Neuronal stem cell (in vitro differentiated cells): ENCODE results near the gene PLEKHA6.
"Not testable (repeated sequence)": the region's sequence is repeated elsewhere in the genome, so short reads cannot be mapped to it uniquely, and the experiment has no call there.

Experiments used
- DNase-seq: peaks from one replicate; pipeline ENCODE4 v3.0.0-alpha.2; 2013; ENCODE audit warnings: low spot score
- H2AFZ ChIP-seq: one replicate; pipeline ENCODE4 v1.6.1; 2013; ENCODE audit warnings: mild to moderate bottlenecking, low read length, inconsistent platforms
- H2AK5ac ChIP-seq: 2 replicates; pipeline ENCODE4 v1.6.1; 2013; ENCODE audit warnings: low read depth, mild to moderate bottlenecking, inconsistent platforms, low read length, moderate library complexity, mixed read lengths
- H2BK120ac ChIP-seq: 2 replicates; pipeline ENCODE4 v1.6.1; 2013; ENCODE audit warnings: low read depth, mild to moderate bottlenecking, inconsistent platforms, low read length, moderate library complexity, mixed read lengths
- H2BK12ac ChIP-seq: one replicate; pipeline ENCODE4 v1.6.1; 2013; ENCODE audit warnings: low read length, inconsistent platforms
- H2BK15ac ChIP-seq: 2 replicates; pipeline ENCODE4 v1.6.1; 2013; ENCODE audit warnings: mild to moderate bottlenecking, low read length, inconsistent platforms, mixed read lengths
- H2BK5ac ChIP-seq: one replicate; pipeline ENCODE4 v1.6.1; 2013; ENCODE audit warnings: inconsistent platforms, mild to moderate bottlenecking, low read length, moderate library complexity
- H3K14ac ChIP-seq: one replicate; pipeline ENCODE4 v1.6.1; 2013; ENCODE audit warnings: low read length, inconsistent platforms
- H3K18ac ChIP-seq: 2 replicates; pipeline ENCODE4 v1.6.1; 2013; ENCODE audit warnings: low read length, inconsistent platforms
- H3K23ac ChIP-seq: 2 replicates; pipeline ENCODE4 v1.6.1; 2013; ENCODE audit warnings: low read depth, mild to moderate bottlenecking, mixed read lengths, low read length, inconsistent platforms; ENCODE audit not compliant: poor library complexity
- H3K27ac ChIP-seq: replicated peaks from 3 replicates; pipeline ENCODE4 v1.5.1; 2013; ENCODE audit warnings: low read length, inconsistent platforms
- H3K27me3 ChIP-seq, 3 experiments: 2 replicates each; pipeline ENCODE4 v1.6.1; 2013; ENCODE audit warnings: low read length in 3 of 3, mild to moderate bottlenecking in 2 of 3, inconsistent platforms in 1 of 3, low read depth in 1 of 3, mixed read lengths in 1 of 3, moderate library complexity in 1 of 3; ENCODE audit not compliant: control insufficient read depth in 3 of 3, insufficient read depth in 3 of 3
- H3K36me3 ChIP-seq, 2 donors: replicated peaks in 1 of 2; 2 replicates each; pipeline ENCODE4 v1.6.1; 2013; ENCODE audit warnings: low read length in 2 of 2; ENCODE audit not compliant: control insufficient read depth in 2 of 2, insufficient read depth in 2 of 2
- H3K4ac ChIP-seq: 2 replicates; pipeline ENCODE4 v1.6.1; 2013; ENCODE audit warnings: inconsistent platforms, mild to moderate bottlenecking, low read length, moderate library complexity
- H3K4me1 ChIP-seq, 2 donors: 1 replicate in 1 of 2; 2 replicates in 1 of 2; pipeline ENCODE4 v1.6.1; 2013; ENCODE audit warnings: low read length in 2 of 2, low read depth in 1 of 2; ENCODE audit not compliant: control insufficient read depth in 2 of 2, insufficient read depth in 1 of 2
- H3K4me2 ChIP-seq: one replicate; pipeline ENCODE4 v1.6.1; 2013; ENCODE audit warnings: mild to moderate bottlenecking, low read length, inconsistent platforms; ENCODE audit not compliant: insufficient read depth, poor library complexity, severe bottlenecking
- H3K4me3 ChIP-seq, 2 donors: 2 replicates each; pipeline ENCODE4 v1.5.1; 2013; ENCODE audit warnings: low read length in 2 of 2, mild to moderate bottlenecking in 2 of 2, inconsistent platforms in 1 of 2, moderate library complexity in 1 of 2
- H3K79me1 ChIP-seq: one replicate; pipeline ENCODE4 v1.6.1; 2013; ENCODE audit warnings: low read depth, mild to moderate bottlenecking, inconsistent platforms, low read length, moderate library complexity
- H3K9ac ChIP-seq: one replicate; pipeline ENCODE4 v1.6.1; 2013; ENCODE audit warnings: mild to moderate bottlenecking, low read depth, low read length, inconsistent platforms; ENCODE audit not compliant: poor library complexity
- H3K9me3 ChIP-seq, 2 donors: replicated peaks in 1 of 2; 2 replicates each; pipeline versions ENCODE3 to v1.6.1; 2013; ENCODE audit warnings: low read length in 2 of 2, mild to moderate bottlenecking in 2 of 2, inconsistent platforms in 1 of 2, low read depth in 1 of 2, mixed read lengths in 1 of 2, moderate library complexity in 1 of 2; ENCODE audit not compliant: control insufficient read depth in 2 of 2, insufficient read depth in 1 of 2
- H4K8ac ChIP-seq: one replicate; pipeline ENCODE4 v1.6.1; 2013; ENCODE audit warnings: low read depth, mild to moderate bottlenecking, inconsistent platforms, low read length, moderate library complexity
- H4K91ac ChIP-seq: one replicate; pipeline ENCODE4 v1.6.1; 2013; ENCODE audit warnings: low read length, low read depth, mild to moderate bottlenecking, inconsistent platforms; ENCODE audit not compliant: poor library complexity
- WGBS, 2 donors: extraction: QIAGEN DNeasy Blood & Tissue Kit; methylation state at CpG; one replicate each; pipeline ENCODE4 v1.1.7; 2013; ENCODE audit warnings: missing lambda C conversion rate in 2 of 2, mixed read lengths in 1 of 2; ENCODE audit not compliant: insufficient read length in 2 of 2, insufficient replicate concordance in 1 of 2; ENCODE audit errors: extremely low coverage in 2 of 2; 5-methylcytosine and 5-hydroxymethylcytosine counted together

The PLEKHA6 gene

DNA sequence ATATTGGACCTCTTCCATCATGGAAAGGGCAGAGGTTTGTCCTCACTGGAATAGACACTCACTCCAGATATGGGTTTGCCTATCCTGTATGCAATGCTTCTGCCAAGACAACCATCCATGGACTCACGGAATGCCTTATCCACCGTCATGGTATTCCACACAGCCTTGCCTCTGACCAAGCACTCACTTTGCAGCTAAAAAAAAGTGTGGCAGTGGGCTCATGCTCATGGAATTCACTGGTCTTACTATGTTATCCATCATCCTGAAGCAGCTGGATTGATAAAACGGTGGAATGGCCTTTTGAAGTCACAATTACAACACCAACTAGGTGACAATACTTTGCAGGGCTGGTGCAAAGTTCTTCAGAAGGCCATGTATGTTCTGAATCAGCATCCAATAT is 120.3 kb downstream of the PLEKHA6 start:
- H3K23ac ChIP-seq, H3K4me2 ChIP-seq, H3K27me3 ChIP-seq, H3K14ac ChIP-seq, H2AFZ ChIP-seq, H3K4me1 ChIP-seq, H3K9ac ChIP-seq, H2BK120ac ChIP-seq, H4K91ac ChIP-seq, H4K8ac ChIP-seq, H2BK15ac ChIP-seq, H3K18ac ChIP-seq, H2AK5ac ChIP-seq, H3K4ac ChIP-seq, DNase-seq, H3K27ac ChIP-seq, H2BK5ac ChIP-seq, H2BK12ac ChIP-seq, H3K4me3 ChIP-seq, H3K9me3 ChIP-seq, H3K79me1 ChIP-seq: not testable (repeated sequence)
- WGBS, 2 donors = no CpG with 5 or more reads among the region's 3 CpGs
- H3K36me3 ChIP-seq = peaks cover 0 to 52% of the 10 kb centered on the region in 2 donors

DNA sequence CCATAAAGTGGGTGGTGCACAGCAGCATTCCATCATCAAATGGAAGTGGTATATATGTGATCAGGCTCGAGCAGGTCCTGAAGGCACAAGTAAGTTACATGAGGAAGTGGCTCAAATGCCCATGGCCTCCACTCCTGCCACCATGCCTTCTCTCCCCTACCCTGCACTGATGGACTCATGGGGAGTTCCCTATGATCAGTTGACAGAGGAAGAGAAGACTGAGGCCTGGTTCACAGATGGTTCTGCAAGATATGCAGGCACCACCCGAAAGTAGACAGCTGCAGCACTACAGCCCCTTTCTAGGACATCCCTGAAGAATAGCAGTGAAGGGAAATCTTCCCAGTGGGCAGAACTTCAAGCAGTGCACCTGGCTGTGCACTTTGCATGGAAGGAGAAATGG is 121.2 kb downstream of the PLEKHA6 start:
- not testable (repeated sequence) for H2AFZ ChIP-seq, H2BK12ac ChIP-seq, H3K4me1 ChIP-seq, H3K4me3 ChIP-seq, H3K14ac ChIP-seq, DNase-seq, H4K91ac ChIP-seq, H3K4ac ChIP-seq, H3K18ac ChIP-seq, H2BK15ac ChIP-seq, H3K4me2 ChIP-seq, H3K23ac ChIP-seq, H4K8ac ChIP-seq, H2AK5ac ChIP-seq, H3K79me1 ChIP-seq, H3K9me3 ChIP-seq, H3K27me3 ChIP-seq, H2BK5ac ChIP-seq, H2BK120ac ChIP-seq, H3K27ac ChIP-seq, H3K9ac ChIP-seq
- peaks cover 0 to 57% of the 10 kb centered on the region in 2 donors for H3K36me3 ChIP-seq
- no CpG with 5 or more reads among the region's 2 CpGs for WGBS, 2 donors

DNA sequence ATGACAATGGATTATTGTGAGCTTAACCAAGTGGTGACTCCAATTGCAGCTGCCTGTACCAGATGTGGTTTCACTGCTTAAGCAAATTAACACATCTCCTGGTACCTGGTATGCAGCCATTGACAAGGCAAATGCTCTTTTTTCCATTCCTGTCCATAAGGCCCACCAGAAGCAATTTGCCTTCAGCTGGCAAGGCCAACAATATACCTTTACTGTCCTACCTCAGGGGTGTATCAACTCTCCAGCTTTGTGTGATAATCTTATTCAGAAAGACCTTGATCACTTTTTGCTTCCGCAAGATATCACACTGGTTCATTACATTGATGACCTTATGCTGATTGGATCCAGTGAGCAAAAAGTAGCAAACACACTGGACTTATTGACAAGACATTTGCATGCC is 122.2 kb downstream of the PLEKHA6 start:
- H4K8ac ChIP-seq, H3K14ac ChIP-seq, H3K23ac ChIP-seq, H3K27me3 ChIP-seq, H3K79me1 ChIP-seq, H3K4me3 ChIP-seq, H2BK120ac ChIP-seq, DNase-seq, H3K18ac ChIP-seq, H3K27ac ChIP-seq, H4K91ac ChIP-seq, H2AFZ ChIP-seq, H3K9me3 ChIP-seq, H3K4me1 ChIP-seq, H2BK12ac ChIP-seq, H3K9ac ChIP-seq, H2BK5ac ChIP-seq, H3K4ac ChIP-seq, H2AK5ac ChIP-seq, H3K4me2 ChIP-seq, H2BK15ac ChIP-seq: not testable (repeated sequence)
- H3K36me3 ChIP-seq = peaks cover 0 to 54% of the 10 kb centered on the region in 2 donors
- no CpG with 5 or more reads among the region's 1 CpG for WGBS, 2 donors

DNA sequence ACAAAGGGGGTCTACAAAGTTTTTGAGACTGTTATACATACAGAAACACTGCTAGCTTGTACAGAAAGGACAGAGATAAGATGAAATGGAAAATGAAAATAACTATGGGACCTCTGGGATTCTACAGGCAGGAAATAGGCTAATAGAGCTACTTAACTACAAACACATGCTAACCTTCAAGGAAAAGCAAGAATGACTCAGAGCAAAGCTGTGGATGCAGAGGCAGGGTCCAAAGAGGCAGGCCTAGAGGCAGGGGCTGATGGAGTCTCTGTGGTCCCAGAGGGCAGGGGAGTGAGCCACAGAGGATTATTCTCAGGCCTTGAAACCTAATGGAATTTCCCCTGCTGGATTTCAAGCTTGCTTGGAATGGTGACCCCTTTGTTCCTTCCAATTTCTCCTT is 127.2 kb downstream of the PLEKHA6 start:
- no peak overlapping the region for H2BK15ac ChIP-seq
- no peak overlapping the region for H4K8ac ChIP-seq
- no peak overlapping the region for H3K4me2 ChIP-seq
- no peak overlapping the region for H3K4ac ChIP-seq
- no peak overlapping the region for H2BK5ac ChIP-seq
- no peak overlapping the region for H2AFZ ChIP-seq
- no peak overlapping the region for H3K27ac ChIP-seq
- H3K9me3 ChIP-seq = peaks cover 0 to 6% of the 10 kb centered on the region in 2 donors
- H3K4me1 ChIP-seq = no peaks in the 10 kb centered on the region
- no peak for DNase-seq
- H3K18ac ChIP-seq = no peak overlapping the region
- no peaks in the 10 kb centered on the region for H3K27me3 ChIP-seq
- H3K14ac ChIP-seq = no peak overlapping the region
- no peak overlapping the region for H3K4me3 ChIP-seq
- H2AK5ac ChIP-seq = no peak overlapping the region
- no peak overlapping the region for H4K91ac ChIP-seq
- H3K79me1 ChIP-seq = no peaks in the 10 kb centered on the region
- peaks cover 0 to 54% of the 10 kb centered on the region in 2 donors for H3K36me3 ChIP-seq
- no peak overlapping the region for H2BK120ac ChIP-seq
- H3K23ac ChIP-seq = no peak overlapping the region
- H3K9ac ChIP-seq = no peak overlapping the region
- H2BK12ac ChIP-seq = no peak overlapping the region
